ENCODE measurements around the gene MAN1C1.

- TF ChIP-seq CTCF (IDR thresholded peaks at IDR 0.05 in 2 of 3, conservative IDR thresholded peaks at IDR 0.05 in 1 of 3; ENCODE audit: borderline replicate concordance in 1 of 3, insufficient read depth in 1 of 3, low read depth in 2 of 3, low read length in 2 of 3), result peak; percentile 56 to 64 (median 62); a peak in 5 of 6 replicates
- no peak for TF ChIP-seq SP1 (IDR thresholded peaks at IDR 0.05; ENCODE audit: low read depth)
- no peak for TF ChIP-seq POLR2A (IDR thresholded peaks at IDR 0.05; ENCODE audit: borderline replicate concordance, extremely low read depth, insufficient read depth, insufficient read length)
- TF ChIP-seq RAD21 (IDR thresholded peaks at IDR 0.05; ENCODE audit: low read depth), result peak; percentile 59
- TF ChIP-seq CEBPB (IDR thresholded peaks at IDR 0.05; ENCODE audit: low read depth), result no peak
- no peak for TF ChIP-seq MAX (IDR thresholded peaks at IDR 0.05)
- TF ChIP-seq YY1 (IDR thresholded peaks at IDR 0.05; ENCODE audit: extremely low read depth, insufficient replicate concordance, low read depth, low read length), result peak; percentile 16
- no peak for TF ChIP-seq EZH2phosphoT487 (IDR thresholded peaks at IDR 0.05; ENCODE audit: borderline replicate concordance)
- TF ChIP-seq FOSL1 (IDR thresholded peaks at IDR 0.05; ENCODE audit: low read depth), result no peak
Measured at GRCh38 chr1:25817840-25818501, 201.4 kb downstream of the MAN1C1 start.

All from HCT116 (cell line).